WERI-Rb-1 (cell line): Measurements from ENCODE around the gene SLC16A1.
"Not testable (repeated sequence)": the region's sequence is repeated elsewhere in the genome, so short reads cannot be mapped to it uniquely, and the experiment has no call there.

ENCODE experiments used
- DNase-seq: peaks from one replicate; pipeline ENCODE4 v3.0.0-alpha.2; 2020
- H3K27ac ChIP-seq: fragments of 250-450 bp; sonication (Bioruptor Pico); 2 replicates; pipeline ENCODE4 v1.5.1; 2020; ENCODE audit warnings: mild to moderate bottlenecking, moderate library complexity
- H3K27me3 ChIP-seq: fragments of 250-450 bp; sonication (Bioruptor Pico); 2 replicates; pipeline ENCODE4 v1.5.1; 2021; ENCODE audit warnings: mild to moderate bottlenecking, low read depth, moderate library complexity; ENCODE audit not compliant: insufficient read depth, severe bottlenecking
- H3K36me3 ChIP-seq: fragments of 250-450 bp; sonication (Bioruptor Pico); 2 replicates; pipeline ENCODE4 v1.5.1; 2020; ENCODE audit warnings: mild to moderate bottlenecking, moderate library complexity
- H3K4me3 ChIP-seq: 2 replicates; pipeline ENCODE4 v1.5.1; 2011; ENCODE audit warnings: low read depth, mild to moderate bottlenecking, control low read depth, low read length
- H3K9me3 ChIP-seq: fragments of 250-450 bp; sonication (Bioruptor Pico); 2 replicates; pipeline ENCODE4 v1.5.1; 2021; ENCODE audit warnings: mild to moderate bottlenecking, moderate library complexity; ENCODE audit not compliant: severe bottlenecking
- CTCF ChIP-seq: IDR thresholded peaks from 2 replicates; pipeline ENCODE4 v1.5.1; 2011; ENCODE audit warnings: low read depth, mild to moderate bottlenecking, control low read depth, inconsistent platforms, low read length

The SLC16A1 gene

DNA sequence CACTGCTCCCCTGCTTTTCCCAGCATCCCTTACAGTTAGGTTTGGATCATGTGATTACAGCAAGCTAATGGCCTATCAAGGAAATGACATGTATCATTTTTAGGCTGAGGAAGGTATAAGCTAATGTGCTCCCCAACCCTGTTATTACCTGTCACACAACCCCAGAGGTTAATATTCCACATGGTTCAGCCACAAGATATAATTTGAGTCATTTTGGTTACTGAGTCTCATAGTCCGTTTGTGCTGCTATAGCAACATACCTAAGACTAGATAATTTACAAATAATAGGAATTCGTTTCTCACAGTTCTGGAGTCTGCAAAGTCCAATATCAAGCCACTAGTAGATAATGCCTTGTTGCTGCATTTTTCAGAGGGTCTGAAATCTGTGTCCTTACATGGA is 29.1 kb upstream of the SLC16A1 start:
- Histone ChIP-seq H3K4me3 (no peak overlapping the region), H3K27ac (no peak overlapping the region), H3K9me3 (no peaks in the 10 kb centered on the region), H3K27me3 (no peaks in the 10 kb centered on the region), H3K36me3 (no peaks in the 10 kb centered on the region)
- no peak for DNase-seq
- TF ChIP-seq CTCF = no peak

GRCh38 chr1:112983537-112984131 is 27.6 kb upstream of the SLC16A1 start:
- TF ChIP-seq CTCF = no peak
- Histone ChIP-seq H3K27me3 (no peaks in the 10 kb centered on the region), H3K9me3 (no peaks in the 10 kb centered on the region), H3K36me3 (no peaks in the 10 kb centered on the region), H3K4me3 (no peak overlapping the region), H3K27ac (no peak overlapping the region)
- DNase-seq = no peak

- Histone ChIP-seq H3K4me3 (no peak overlapping the region), H3K36me3 (no peaks in the 10 kb centered on the region), H3K9me3 (no peaks in the 10 kb centered on the region), H3K27me3 (no peaks in the 10 kb centered on the region), H3K27ac (no peak overlapping the region)
- DNase-seq = no peak
- no peak for TF ChIP-seq CTCF
Observed at GRCh38 chr1:112982853-112983536, 27.0 kb upstream of the SLC16A1 start.

- H3K27me3 ChIP-seq = no peaks in the 10 kb centered on the region
- no peak for DNase-seq
- H3K36me3 ChIP-seq = no peaks in the 10 kb centered on the region
- TF ChIP-seq CTCF = no peak
- no peak overlapping the region for H3K4me3 ChIP-seq
- no peaks in the 10 kb centered on the region for H3K9me3 ChIP-seq
- no peak overlapping the region for H3K27ac ChIP-seq
Observed at GRCh38 chr1:112982328-112982727, 26.3 kb upstream of the SLC16A1 start.

DNA sequence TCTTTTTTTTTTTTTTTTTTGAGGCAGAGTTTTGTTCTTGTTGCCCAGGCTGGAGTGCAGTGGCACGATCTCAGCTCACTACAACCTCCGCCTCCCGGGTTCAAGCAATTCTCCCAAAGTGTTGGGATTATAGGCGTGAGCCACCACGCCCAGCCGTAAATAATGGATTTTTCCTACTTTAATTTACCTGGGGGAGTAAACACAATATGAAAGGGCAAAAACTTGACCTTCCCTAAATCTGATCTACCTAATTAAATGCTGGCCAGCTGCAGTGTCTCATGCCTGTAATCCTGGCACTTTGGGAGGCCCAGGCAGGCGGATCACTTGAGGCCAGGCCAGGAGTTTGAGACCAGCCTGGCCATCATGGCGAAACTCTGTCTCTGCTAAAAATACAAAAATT is 25.8 kb upstream of the SLC16A1 start:
- peak; percentile 13 for DNase-seq
- not testable (repeated sequence) for H3K27ac ChIP-seq, H3K9me3 ChIP-seq, H3K4me3 ChIP-seq, H3K27me3 ChIP-seq, H3K36me3 ChIP-seq

GRCh38 chr1:112981426-112981825 is 25.4 kb upstream of the SLC16A1 start:
- no peak for TF ChIP-seq CTCF
- H3K4me3 ChIP-seq = no peak overlapping the region
- H3K27ac ChIP-seq = no peak overlapping the region
- no peaks in the 10 kb centered on the region for H3K36me3 ChIP-seq
- no peaks in the 10 kb centered on the region for H3K27me3 ChIP-seq
- no peak for DNase-seq
- H3K9me3 ChIP-seq = no peaks in the 10 kb centered on the region
